Left ventricle myocardium inferior (tissue), 1 donor: Measurements from ENCODE around the gene ECHS1. TPM values are rescaled to one million over a fixed set of nuclear protein-coding genes. Genes with fewer than 3 reads are reported as not detected.

Source experiments
- DNase-seq: peaks from one replicate; pipeline ENCODE4 v3.0.0-alpha.2; 2020
- H3K27ac ChIP-seq: fragments of 200-600 bp; replicated peaks from 2 replicates; pipeline ENCODE4 v1.8.0; 2021
- H3K27me3 ChIP-seq: fragments of 200-600 bp; 2 replicates; pipeline ENCODE4 v1.8.0; 2021; ENCODE audit warnings: low read depth
- H3K36me3 ChIP-seq: fragments of 200-600 bp; 2 replicates; pipeline ENCODE4 v1.8.0; 2021
- H3K4me1 ChIP-seq: fragments of 200-600 bp; 2 replicates; pipeline ENCODE4 v1.8.0; 2021
- H3K4me3 ChIP-seq: fragments of 200-600 bp; 2 replicates; pipeline ENCODE4 v1.8.0; 2021; ENCODE audit warnings: mild to moderate bottlenecking, moderate library complexity
- H3K9me3 ChIP-seq: fragments of 200-600 bp; replicated peaks from 2 replicates; pipeline ENCODE4 v1.8.0; 2021
- CTCF ChIP-seq: fragments of 200-600 bp; IDR thresholded peaks from 2 replicates; pipeline ENCODE4 v1.8.0; 2021; ENCODE audit warnings: antibody characterized with exemption, mild to moderate bottlenecking, borderline replicate concordance
- intact Hi-C: fragments of 100-400 bp; cut with micrococcal nuclease; formaldehyde crosslinking; loops from one replicate; pipeline ENCODE4 v1.11.0; 2022
- total RNA-seq: library from RNA; stranded (reverse); fragmentation: NEBNext Ultra II Directional; extraction: Animal tissue kit (Norgen Biotek cat#: 25700); gene quantifications from one replicate; pipeline ENCODE4 v1.2.1, GENCODE V29; 2021
- donor health status: DM: no; HTN: yes; CAD: no; lungs with severe emphysema.

ECHS1 gene
- total RNA-seq, 1 donor from 2014 or later, result 212 TPM

GRCh38 chr10:133332936-133333699 lies 40.0 kb downstream of the ECHS1 start:
- no peaks in the 10 kb centered on the region for H3K9me3 ChIP-seq
- H3K27me3 ChIP-seq, result peaks cover 86% of the 10 kb centered on the region
- no peak overlapping the region for H3K4me3 ChIP-seq
- H3K4me1 ChIP-seq, result peaks cover 30% of the 10 kb centered on the region
- intact Hi-C loops, result no loop called here
- no peak overlapping the region for H3K27ac ChIP-seq
- no peaks in the 10 kb centered on the region for H3K36me3 ChIP-seq
- DNase-seq, result no peak
- TF ChIP-seq CTCF, result no peak

- Histone ChIP-seq H3K36me3 (no peaks in the 10 kb centered on the region), H3K4me3 (peak overlapping the region; percentile 52)
Measured at GRCh38 chr10:133329491-133330202, 43.5 kb downstream of the ECHS1 start.

GRCh38 chr10:133328358-133329343 lies 44.5 kb downstream of the ECHS1 start:
- H3K4me3 ChIP-seq, result no peak overlapping the region
- H3K9me3 ChIP-seq, result no peaks in the 10 kb centered on the region
- DNase-seq, result no peak
- H3K27me3 ChIP-seq, result peaks cover 89% of the 10 kb centered on the region
- no peak for TF ChIP-seq CTCF
- H3K4me1 ChIP-seq, result peaks cover 24% of the 10 kb centered on the region
- H3K27ac ChIP-seq, result no peak overlapping the region
- intact Hi-C loops, result loop anchor here (5.0 kb wide), 1 partner anchor 279 kb away; no protein-coding TSS in a partner anchor
- H3K36me3 ChIP-seq, result no peaks in the 10 kb centered on the region

More at GRCh38 chr10:133329491-133330202, 43.5 kb downstream of the ECHS1 start:
- intact Hi-C loops, result loop anchor here (5.0 kb wide), 1 partner anchor 278 kb away; no protein-coding TSS in a partner anchor
- peak; percentile 85 for DNase-seq
- Histone ChIP-seq H3K27ac (no peak overlapping the region), H3K9me3 (no peaks in the 10 kb centered on the region), H3K27me3 (peaks cover 86% of the 10 kb centered on the region), H3K4me1 (peaks cover 25% of the 10 kb centered on the region)
- peak; percentile 98 for TF ChIP-seq CTCF

GRCh38 chr10:133327651-133328357 lies 45.4 kb downstream of the ECHS1 start:
- no peak for TF ChIP-seq CTCF
- Histone ChIP-seq H3K27me3 (peaks cover 92% of the 10 kb centered on the region), H3K9me3 (no peaks in the 10 kb centered on the region), H3K4me3 (no peak overlapping the region), H3K36me3 (no peaks in the 10 kb centered on the region), H3K4me1 (peaks cover 24% of the 10 kb centered on the region), H3K27ac (no peak overlapping the region)
- intact Hi-C loops, result loop anchor here (5.0 kb wide), 1 partner anchor 279 kb away; no protein-coding TSS in a partner anchor
- no peak for DNase-seq
